ENCODE data around the gene FETUB.
"Not testable (repeated sequence)": the region's sequence is repeated elsewhere in the genome, so short reads cannot be mapped to it uniquely, and the experiment has no call there.

FETUB gene

DNA sequence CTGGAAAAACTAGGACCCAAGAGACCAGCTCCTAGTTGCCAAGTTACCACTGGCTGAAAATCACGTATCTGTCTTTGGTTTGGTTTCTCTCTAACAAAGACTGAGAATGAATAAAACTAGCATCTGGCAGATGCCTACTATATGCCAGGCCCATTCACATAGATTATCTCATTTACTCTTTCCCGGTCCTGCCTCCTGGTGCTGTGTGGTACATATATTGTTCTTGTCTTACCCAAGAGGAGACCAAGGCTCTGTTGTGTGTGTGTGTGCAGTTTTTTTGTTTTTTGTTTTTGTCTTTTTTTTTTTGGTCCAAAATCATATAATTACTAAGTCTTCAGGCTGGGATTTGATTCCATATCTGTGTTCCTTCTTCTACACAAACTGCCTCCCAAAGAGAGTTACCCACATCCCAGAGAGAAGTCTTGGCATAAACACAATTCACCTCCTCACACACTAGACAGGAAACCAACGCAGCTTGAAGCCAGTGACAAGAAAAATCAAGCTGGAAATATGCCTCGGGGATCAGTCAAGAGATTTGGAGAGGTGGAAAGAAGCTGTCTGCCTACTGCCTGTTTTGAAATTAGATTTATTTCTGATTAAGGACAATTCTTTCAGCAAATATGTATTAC lies 26.4 kb upstream of the FETUB start:
- DNase-seq (ENCODE audit: low read depth in 3 of 3, low spot score in 1 of 3), result no peak

DNA sequence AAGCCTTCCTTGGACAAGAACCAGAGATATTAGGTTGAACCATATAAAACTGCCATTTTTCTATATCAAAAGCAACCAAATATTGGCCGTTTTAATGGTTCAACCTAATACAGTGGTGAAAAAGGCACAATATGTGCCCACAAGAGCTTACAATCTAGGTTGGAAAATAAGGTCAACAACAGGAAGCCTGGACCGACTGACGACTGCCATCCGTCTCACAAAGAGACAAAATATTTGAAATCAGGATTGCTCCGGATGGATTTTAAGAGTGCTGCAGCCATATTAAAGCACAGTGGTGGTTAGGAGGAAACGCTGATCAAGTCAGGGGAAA lies 26.0 kb upstream of the FETUB start:
- no peak for DNase-seq (ENCODE audit: low read depth in 3 of 3, low spot score in 1 of 3)

DNA sequence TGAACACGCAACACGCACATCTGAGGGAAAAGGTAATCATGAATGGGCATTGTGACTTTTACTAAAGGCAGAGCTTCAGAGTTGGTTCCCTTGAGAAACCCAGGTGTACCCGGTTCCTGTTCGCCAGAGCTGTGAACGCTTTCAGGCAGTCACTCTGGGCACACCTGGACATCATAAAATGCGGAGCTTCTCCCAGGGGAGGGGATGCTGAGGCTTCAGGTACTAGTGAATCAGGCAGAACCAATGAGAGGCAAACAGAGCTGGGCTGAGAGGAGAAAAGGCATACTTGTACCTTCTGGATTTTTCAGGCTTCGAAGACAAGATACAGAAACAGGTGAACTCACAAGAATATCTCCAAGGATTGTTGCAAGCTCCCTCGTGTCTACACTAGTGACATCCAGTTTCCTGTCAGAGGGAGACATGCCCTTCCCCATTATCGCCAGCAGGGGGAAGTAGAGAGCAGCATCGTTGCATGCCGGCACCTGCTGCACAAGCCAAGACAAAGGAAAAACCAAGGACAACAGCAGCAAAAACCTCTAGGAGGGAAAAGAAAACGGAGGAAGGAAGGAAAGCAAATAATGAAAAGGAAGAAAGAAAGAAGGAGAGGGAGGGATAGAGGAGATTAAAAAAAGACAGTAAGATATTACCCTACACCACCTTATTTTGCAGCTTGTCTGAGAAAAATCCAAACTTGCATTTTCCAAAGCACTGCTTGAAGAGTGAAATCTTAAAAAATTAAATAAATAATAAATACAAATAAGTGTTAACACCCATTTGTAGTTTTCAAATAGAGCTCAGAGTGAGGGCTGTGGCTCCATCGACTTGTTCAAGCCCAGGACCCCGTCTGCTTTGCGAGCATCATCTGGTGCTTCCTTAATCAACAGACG lies 25.4 kb upstream of the FETUB start:
- DNase-seq (ENCODE audit: low read depth in 3 of 3, low spot score in 1 of 3), result peak; percentile 23 to 62 (median 49)

DNA sequence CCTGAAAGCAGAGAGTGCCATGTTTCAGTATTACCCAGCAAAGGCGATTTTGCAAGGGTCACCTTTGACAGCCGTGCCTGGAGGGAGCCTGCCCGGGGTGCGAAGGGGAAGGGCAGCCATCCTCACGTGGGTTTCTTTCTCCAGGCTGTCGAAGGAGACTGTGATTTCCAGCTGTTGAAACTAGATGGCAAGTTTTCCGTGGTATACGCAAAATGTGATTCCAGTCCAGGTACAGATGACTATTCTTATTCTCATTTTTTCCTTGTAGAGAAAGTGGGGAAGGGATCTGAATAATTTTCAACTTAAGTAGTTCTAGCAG lies 23.9 kb upstream of the FETUB start:
- no peak for DNase-seq (ENCODE audit: low read depth in 3 of 3, low spot score in 1 of 3)

DNA sequence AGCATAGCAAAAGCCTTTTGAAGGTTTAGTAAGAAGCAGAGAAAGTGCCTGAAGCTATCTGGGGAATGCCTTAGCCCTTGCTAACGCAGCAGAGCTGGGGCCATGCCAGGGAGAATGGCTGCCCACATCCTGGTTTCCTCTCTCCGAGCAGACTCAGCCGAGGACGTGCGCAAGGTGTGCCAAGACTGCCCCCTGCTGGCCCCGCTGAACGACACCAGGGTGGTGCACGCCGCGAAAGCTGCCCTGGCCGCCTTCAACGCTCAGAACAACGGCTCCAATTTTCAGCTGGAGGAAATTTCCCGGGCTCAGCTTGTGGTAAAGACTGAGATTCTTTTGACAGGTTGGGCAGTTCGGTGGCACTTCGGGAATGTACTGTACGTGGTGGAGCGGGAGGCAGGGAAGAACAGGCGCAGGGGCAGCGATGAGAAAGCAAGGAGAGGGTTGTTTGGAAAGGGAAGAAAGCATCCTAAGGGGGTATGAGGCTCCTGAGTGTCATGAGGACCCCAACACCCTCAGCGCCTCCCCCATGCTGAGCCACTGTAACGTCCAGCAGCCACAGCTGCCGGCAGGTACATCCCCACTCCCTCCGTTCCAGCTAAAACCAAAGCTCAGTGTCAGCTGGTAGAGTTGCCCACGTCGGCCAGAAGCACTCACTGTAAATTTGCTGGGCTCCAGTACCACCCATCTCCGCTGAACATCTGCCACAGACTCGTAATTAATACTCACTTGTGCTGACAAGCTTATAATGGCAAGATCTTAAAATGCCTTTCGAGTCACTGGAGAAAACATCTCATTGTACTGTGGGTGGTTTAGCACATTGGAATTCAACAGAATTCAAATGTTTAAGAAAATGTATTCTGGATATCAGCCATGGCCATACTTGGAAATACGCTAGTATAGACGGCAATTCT lies 22.9 kb upstream of the FETUB start:
- DNase-seq (ENCODE audit: low read depth in 3 of 3, low spot score in 1 of 3), result peak; percentile 73 to 77 (median 76)

DNA sequence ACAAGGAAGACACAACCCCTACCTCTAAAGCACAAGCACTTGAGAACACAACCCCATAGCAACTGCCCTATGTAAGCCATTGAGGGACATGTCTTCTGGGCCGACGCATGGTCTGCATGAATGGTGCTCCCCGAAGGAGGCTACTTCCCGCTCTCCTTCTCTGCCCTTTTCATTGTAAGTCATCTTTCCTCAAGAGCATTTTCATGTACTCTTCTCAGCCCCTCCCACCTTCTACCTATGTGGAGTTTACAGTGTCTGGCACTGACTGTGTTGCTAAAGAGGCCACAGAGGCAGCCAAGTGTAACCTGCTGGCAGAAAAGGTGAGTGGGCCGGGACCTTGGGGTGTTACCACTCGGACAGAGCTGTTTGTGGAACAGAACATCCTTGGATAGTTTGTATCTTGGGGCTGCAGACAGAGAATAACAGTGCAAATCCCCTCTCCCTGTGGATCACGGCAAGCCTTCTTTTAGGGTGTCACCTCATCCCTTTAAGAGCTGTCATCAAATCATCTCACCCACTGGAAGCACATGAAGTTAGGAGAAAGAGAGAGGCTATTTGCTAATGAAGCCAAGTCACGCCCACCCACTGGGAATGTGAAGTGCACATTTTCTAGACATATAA lies 21.8 kb upstream of the FETUB start:
- DNase-seq (ENCODE audit: low read depth in 3 of 3, low spot score in 1 of 3), result no peak

DNA sequence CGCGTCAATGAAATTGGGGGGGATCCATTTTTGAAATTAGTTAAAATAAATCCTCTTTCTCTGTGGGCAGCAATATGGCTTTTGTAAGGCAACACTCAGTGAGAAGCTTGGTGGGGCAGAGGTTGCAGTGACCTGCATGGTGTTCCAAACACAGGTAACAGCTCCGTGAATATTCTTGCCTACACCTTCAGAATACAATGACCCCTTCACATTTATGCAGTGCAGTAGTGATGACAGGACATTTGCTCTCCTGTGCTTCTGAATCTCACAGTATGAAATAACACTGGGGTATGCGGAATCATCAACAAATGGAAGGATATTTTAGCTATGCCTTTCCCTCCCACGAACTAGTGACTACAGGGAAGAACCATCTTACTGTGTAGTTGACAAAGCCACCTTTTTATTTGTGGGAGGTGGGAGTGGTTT lies 20.4 kb upstream of the FETUB start:
- DNase-seq (ENCODE audit: low read depth in 3 of 3, low spot score in 1 of 3), result no peak

DNA sequence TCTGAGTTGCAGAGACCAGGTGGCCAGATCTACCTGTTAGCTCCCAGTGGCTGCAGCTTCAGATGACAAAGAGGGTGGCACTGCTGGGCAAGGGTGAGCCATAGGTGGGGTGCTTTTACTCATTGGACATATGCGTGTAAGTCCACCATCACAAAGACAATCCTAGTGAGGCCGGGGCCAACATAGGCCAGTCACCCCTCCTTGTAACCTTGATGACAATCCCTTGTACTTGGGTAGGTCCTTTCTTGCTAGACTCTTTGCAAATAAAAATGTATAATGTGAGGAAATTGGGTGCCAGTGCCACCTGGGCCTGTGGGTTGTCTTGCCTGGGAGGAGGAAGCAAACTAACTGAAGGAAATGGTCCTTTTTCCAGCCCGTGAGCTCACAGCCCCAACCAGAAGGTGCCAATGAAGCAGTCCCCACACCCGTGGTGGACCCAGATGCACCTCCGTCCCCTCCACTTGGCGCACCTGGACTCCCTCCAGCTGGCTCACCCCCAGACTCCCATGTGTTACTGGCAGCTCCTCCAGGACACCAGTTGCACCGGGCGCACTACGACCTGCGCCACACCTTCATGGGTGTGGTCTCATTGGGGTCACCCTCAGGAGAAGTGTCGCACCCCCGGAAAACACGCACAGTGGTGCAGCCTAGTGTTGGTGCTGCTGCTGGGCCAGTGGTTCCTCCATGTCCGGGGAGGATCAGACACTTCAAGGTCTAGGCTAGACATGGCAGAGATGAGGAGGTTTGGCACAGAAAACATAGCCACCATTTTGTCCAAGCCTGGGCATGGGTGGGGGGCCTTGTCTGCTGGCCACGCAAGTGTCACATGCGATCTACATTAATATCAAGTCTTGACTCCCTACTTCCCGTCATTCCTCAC lies 19.7 kb upstream of the FETUB start:
- no peak for DNase-seq (ENCODE audit: low read depth in 3 of 3, low spot score in 1 of 3)

DNA sequence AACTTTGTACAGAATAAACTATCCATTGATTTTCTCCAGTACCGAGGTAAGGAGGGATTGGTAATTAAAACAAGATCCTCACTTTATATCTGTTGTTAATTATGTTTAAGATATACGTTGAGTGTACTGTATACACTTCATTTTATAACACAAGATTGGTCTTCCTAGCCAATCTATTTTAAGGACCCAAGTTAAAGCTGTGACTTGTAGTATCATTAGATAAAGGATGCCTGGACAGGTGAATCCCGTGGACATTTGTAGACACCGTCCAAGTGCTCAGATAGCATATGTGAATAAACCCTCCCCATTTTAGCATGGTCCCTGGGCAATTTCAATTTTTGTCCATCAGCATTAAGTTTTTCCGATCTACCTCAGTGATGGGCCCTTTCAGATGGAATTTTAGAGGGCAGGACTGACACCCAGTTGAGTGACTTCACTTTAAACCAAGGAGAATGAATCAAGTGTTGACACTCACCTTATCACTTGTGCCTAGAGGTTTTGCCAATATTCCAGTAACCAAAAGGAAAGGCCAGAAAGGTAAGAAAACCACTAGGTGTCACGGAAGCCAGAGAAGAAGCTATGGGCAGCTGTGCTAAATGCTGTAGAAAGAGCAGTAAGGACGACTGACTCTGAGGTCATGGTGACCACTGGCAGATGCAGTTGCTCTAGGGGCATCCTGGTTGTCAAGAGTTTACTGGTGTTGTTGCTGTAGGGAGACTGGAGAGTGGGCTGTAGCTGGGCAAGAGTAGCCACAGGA lies 18.1 kb upstream of the FETUB start:
- DNase-seq (ENCODE audit: low read depth in 3 of 3, low spot score in 1 of 3), result no peak

DNA sequence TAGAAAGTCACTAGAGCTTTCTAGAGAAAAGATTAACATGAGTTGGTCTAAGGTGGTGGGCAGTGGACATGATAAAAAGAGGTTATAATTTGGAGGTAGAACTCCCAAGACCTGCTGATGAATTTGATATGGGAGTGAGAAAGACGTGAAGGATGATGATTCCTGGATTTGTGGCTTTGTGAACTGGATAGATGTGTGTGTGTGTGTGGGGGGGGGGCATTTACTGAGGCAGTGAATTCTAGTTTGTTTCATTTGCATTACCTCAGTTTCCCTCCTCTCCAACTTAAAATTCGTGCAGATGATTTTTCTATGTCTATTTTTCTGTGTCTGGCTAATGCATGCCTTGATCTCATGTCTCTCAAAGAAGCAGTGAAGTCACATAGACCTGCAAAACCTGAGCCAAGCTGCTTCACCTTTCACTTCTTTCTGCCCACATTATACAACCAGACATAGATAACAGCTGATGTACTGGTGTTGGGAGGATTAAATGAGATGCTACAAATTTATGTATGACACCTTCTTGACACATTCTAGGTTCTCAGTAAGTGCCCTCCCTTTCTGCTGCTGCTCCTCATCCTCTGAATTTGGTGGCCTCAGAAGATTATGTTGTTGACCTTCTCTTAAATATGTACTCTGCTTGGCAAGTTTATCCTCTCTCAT lies 17.4 kb upstream of the FETUB start:
- DNase-seq (ENCODE audit: low read depth in 3 of 3, low spot score in 1 of 3), result no peak

DNA sequence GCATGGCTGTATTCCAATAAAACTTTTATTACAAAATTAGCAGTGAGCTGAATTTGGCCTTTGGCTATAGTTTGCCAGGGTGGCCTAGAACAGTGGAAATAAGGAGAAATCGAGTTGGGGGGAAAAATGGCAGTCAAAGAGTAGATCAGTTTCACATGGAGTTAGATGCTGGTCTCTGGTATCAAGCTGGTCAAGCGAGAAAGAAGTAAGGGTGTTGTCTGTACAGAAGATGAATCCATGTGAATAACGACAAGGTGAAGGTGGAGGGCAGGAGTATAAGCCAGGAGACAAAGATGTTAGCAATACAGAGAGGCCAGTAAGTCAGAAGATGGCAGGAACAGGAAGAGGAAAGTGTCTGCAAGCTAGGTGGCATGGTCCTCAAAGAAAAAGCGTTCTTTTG lies 15.6 kb upstream of the FETUB start:
- DNase-seq (ENCODE audit: low read depth in 3 of 3, low spot score in 1 of 3), result no peak

DNA sequence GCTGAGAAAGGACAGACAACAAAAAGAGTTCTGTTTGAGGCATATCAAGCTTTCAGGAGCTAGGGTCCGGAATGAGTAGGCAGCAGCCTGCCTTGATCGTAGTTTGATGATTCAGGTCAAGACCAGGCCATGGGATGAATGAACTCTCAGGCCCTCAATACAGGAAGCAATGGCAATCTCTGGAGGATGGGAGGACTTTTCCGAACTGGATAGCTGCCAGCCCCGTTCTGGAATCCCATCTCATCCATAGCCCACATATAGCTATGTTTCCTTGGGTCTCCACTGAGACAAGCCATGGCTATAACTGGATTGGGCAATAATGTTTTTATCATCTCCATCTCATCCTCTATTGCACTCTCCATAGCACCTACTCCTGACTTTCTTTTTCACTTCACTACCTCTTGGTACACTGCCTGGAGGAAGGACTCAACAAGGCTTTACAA lies 14.6 kb upstream of the FETUB start:
- DNase-seq (ENCODE audit: low read depth in 3 of 3, low spot score in 1 of 3), result no peak

DNA sequence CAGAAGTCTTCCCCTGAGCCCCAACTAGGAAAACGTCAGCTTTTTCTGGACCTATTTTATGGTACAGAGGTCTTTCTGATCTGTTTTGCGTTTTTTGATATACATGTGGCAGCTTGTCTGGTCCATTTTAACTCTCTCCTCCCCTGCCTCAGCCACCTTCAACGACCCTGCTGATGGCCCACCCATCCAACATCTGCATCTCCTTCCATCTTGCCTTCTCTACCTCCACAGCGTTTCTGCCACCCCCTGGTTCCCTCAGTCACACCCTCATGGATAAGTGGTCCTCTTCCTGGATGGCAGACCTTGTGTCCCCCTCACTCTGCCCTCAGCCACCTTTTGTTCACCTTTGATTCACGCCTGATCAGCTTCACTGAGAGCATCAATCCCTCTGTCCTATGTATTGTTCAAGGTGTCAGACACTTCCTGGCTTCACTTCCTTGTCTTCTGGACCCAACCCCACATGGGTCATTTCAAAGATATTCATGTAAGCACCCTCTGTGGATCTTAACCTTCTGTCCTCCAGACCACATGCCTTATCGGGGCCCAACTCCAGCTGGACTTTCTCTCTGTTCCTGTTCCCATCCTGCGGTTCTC lies 13.8 kb upstream of the FETUB start:
- DNase-seq (ENCODE audit: low read depth in 3 of 3, low spot score in 1 of 3), result no peak

DNA sequence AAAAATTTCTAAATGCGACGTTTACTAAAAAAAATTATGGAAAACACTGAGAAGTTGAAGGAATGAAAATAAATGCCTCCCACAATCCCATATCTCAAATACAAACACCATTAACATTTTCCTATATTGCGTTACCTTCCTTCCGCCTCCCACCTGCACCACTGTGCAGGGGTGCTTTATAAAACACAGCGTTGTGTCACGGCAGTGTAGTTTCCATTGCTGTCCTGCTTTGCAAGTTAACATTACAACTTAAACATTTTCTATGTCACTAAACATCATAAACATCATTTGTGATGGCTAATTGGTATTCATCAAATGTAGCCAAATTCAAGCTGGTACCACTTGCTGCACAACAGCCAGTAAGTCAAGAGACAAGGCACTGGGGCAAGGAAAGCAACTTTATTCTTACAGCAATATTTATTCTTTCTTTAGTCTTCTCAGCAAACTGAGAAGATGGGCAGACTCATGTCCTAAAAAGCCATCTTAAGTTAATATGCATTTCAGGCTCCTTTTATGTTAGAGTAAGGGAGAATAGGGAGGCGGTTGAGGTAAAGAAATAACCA lies 12.3 kb upstream of the FETUB start:
- DNase-seq (ENCODE audit: low read depth in 3 of 3, low spot score in 1 of 3), result no peak

DNA sequence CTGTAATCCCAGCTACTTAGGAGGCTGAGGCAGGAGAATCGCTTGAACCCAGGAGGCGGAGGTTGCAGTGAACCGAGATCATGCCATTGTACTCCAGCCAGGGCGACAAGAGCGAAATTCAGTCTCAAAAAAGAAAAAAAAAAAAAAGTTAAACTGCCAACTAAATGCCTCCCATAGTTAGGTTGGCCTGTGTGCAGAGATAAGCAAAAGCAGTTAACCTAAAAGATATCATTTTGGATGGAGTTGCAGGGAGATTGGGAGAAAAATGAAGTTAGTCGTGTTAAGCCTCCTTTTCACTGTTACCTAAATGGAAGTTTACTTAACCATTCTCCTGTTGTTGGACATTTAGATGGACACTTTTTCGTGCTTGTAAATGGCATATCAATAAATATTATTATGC lies 11.4 kb upstream of the FETUB start:
- no peak for DNase-seq (ENCODE audit: low read depth in 3 of 3, low spot score in 1 of 3)

DNA sequence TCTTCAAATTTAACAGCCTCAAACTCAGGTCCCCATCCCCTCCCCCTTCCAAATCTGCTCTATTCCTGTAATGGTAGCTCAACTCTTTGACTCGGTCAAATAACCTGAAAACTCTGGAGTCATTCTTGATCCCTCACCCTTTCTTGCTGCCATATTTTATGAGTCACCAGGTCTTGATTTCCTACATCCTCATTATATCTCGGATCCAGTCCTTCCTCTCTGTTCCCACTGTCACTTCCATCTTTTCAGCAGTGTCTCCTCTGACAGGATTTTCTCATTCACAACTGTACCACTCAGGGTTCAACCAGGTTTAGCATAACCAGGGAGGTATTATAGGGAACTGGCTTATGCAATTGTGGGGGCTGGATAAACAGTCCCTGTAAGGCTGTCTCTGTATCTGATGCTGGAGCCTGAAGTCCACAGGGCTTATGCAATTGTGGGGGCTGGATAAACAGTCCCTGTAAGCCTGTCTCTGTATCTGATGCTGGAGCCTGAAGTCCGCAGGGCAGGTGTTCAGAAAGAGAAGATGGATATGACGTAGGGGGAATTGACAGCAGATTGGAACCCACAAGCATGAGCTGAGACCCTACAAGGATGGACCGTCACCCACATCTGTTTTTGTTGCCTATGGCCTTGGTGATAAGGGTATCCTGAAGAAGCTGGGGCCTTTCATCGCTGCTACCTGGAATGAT lies 9.1 kb upstream of the FETUB start:
- DNase-seq (ENCODE audit: low read depth in 3 of 3, low spot score in 1 of 3), result no peak

DNA sequence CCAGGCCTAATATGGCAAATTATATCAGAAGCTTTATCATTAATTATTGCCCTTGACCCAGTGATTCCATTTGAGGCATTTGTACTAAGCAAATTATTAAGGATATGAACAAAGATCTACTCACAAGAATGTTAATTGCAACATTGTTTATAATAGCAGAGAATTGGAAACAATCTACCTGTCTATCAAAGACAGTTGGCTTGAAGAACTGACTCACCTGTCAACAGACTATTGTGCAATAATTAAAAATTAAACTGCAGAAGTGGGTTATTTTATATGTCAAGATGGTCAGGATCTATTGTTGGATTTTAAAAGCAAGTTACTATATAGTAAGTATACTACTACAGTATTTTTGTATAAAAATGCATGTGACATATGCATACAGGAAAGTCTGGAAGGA lies 6.7 kb upstream of the FETUB start:
- DNase-seq (ENCODE audit: low read depth in 3 of 3, low spot score in 1 of 3), result no peak

DNA sequence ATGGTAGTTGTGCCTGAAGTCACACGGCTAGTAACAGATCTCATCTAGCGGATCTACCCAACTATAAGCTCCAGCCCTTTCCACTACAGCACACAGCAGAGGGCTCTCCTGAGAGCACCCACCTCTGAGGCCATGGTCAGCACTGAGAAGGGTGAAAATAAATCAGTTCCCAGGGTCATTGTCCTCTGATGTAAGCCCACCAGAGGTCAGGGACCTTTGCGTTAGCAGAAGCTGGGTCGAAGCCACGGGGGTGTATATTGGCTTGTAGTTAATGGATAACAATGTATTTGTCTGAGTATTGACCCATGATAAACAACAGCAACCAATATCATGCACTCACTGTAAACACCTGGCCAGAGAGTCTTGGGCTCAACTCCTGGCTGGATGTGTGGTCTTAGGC lies 6.0 kb upstream of the FETUB start:
- DNase-seq (ENCODE audit: low read depth in 3 of 3, low spot score in 1 of 3), result not testable (repeated sequence)

Measured in stimulated activated CD4-positive, alpha-beta T cell treated with anti-CD3 and anti-CD28 coated beads, TNF-alpha, amount 100 ng/mL, for 1 hour (primary cell).